ENCODE measurements around the gene SLC36A3.
A peak's percentile ranks its signal among the peaks of the same experiment; 100 is the strongest.

SLC36A3 gene

GRCh38 chr5:151295138-151295537 is 8.4 kb downstream of the SLC36A3 start:
- no peaks in the 10 kb centered on the region for H3K9me3 ChIP-seq (ENCODE audit: control insufficient read depth, insufficient read depth, low read length)
- no peak overlapping the region for H3K27ac ChIP-seq (ENCODE audit: low read depth, low read length)
- H3K4me2 ChIP-seq (ENCODE audit: low read length), result no peak overlapping the region
- no peaks in the 10 kb centered on the region for H3K9me2 ChIP-seq (replicated peaks; ENCODE audit: control insufficient read depth, low read length)
- no peak for TF ChIP-seq EZH2phosphoT487 (IDR thresholded peaks at IDR 0.05; ENCODE audit: borderline replicate concordance, low read length)
- TF ChIP-seq, protein P1, sequence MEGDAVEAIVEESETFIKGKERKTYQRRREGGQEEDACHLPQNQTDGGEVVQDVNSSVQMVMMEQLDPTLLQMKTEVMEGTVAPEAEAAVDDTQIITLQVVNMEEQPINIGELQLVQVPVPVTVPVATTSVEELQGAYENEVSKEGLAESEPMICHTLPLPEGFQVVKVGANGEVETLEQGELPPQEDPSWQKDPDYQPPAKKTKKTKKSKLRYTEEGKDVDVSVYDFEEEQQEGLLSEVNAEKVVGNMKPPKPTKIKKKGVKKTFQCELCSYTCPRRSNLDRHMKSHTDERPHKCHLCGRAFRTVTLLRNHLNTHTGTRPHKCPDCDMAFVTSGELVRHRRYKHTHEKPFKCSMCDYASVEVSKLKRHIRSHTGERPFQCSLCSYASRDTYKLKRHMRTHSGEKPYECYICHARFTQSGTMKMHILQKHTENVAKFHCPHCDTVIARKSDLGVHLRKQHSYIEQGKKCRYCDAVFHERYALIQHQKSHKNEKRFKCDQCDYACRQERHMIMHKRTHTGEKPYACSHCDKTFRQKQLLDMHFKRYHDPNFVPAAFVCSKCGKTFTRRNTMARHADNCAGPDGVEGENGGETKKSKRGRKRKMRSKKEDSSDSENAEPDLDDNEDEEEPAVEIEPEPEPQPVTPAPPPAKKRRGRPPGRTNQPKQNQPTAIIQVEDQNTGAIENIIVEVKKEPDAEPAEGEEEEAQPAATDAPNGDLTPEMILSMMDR (IDR thresholded peaks at IDR 0.05; ENCODE audit: low read depth, low read length, poor library complexity, severe bottlenecking), result no peak
- no peaks in the 10 kb centered on the region for H4K20me1 ChIP-seq (ENCODE audit: control insufficient read depth, insufficient read depth, low read depth, low read length)
- H3K4me3 ChIP-seq (ENCODE audit: low read length), result no peak overlapping the region
- no peaks in the 10 kb centered on the region for H3K79me2 ChIP-seq (ENCODE audit: control insufficient read depth, low read length)
- no peaks in the 10 kb centered on the region for H3F3A ChIP-seq (ENCODE audit: control insufficient read depth, insufficient read depth)
- H3K36me3 ChIP-seq (ENCODE audit: control insufficient read depth, low read length), result no peaks in the 10 kb centered on the region
- peaks cover 13% of the 10 kb centered on the region for H3K27me3 ChIP-seq (ENCODE audit: control insufficient read depth, low read length)
- H3K4me1 ChIP-seq (ENCODE audit: control insufficient read depth, low read length), result no peaks in the 10 kb centered on the region

DNA sequence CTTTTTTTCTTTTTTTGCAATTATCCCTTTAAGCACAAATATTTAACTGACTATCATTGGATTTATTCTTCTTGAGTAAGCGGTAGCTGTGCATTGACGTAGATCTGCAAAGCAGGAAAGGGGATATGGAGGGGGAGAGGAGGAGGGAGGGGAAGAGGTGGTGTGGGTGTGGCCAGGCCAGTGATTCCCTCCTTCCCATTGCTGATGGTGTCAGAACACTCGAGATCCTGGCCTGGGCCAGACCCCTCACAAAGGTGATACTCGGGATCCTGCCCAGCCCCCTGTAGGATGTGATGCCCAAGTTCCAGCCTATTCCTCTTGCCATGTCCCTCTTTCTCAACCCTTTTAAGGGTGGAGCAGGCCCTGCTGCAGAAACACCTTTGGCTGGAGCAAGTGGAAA is 9.9 kb downstream of the SLC36A3 start:
- Histone ChIP-seq H3K4me1 (ENCODE audit: control insufficient read depth, low read length) (no peaks in the 10 kb centered on the region), H3K4me3 (ENCODE audit: low read length) (no peak overlapping the region), H3F3A (ENCODE audit: control insufficient read depth, insufficient read depth) (no peaks in the 10 kb centered on the region), H3K9me3 (ENCODE audit: control insufficient read depth, insufficient read depth, low read length) (no peaks in the 10 kb centered on the region), H4K20me1 (ENCODE audit: control insufficient read depth, insufficient read depth, low read depth, low read length) (no peaks in the 10 kb centered on the region), H3K36me3 (ENCODE audit: control insufficient read depth, low read length) (no peaks in the 10 kb centered on the region), H3K9me2 (replicated peaks; ENCODE audit: control insufficient read depth, low read length) (no peaks in the 10 kb centered on the region), H3K4me2 (ENCODE audit: low read length) (no peak overlapping the region), H3K27ac (ENCODE audit: low read depth, low read length) (no peak overlapping the region), H3K27me3 (ENCODE audit: control insufficient read depth, low read length) (peaks cover 8% of the 10 kb centered on the region; the same call in 1 of the 2 replicates), H3K79me2 (ENCODE audit: control insufficient read depth, low read length) (no peaks in the 10 kb centered on the region)
- no peak for TF ChIP-seq EZH2phosphoT487 (IDR thresholded peaks at IDR 0.05; ENCODE audit: borderline replicate concordance, low read length)
- TF ChIP-seq, protein P1 (IDR thresholded peaks at IDR 0.05; ENCODE audit: low read depth, low read length, poor library complexity, severe bottlenecking), result no peak

DNA sequence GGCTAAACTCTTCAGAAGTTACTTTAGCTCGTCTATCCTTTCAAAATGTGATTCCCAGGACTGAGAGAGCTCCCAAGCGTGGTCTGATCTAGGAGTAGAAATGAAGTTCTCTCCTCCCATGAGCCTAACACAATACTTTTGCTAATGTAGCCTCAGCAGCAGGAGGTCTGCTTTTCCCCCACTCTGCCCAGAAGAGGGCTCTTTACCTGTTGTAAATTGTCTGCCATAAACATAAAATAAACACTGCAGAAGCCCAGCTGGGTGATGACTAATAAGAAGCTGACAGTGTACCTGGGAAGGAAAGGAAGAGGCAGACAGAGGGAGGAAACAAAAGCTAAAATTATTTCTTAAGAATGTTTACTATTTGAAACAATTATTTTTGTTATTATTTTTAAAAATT is 15.4 kb downstream of the SLC36A3 start:
- TF ChIP-seq, protein P1 (IDR thresholded peaks at IDR 0.05; ENCODE audit: low read depth, low read length, poor library complexity, severe bottlenecking), result peak; percentile 45
- TF ChIP-seq EZH2phosphoT487 (IDR thresholded peaks at IDR 0.05; ENCODE audit: borderline replicate concordance, low read length), result no peak
- no peaks in the 10 kb centered on the region for H3F3A ChIP-seq (ENCODE audit: control insufficient read depth, insufficient read depth)
- no peaks in the 10 kb centered on the region for H3K9me3 ChIP-seq (ENCODE audit: control insufficient read depth, insufficient read depth, low read length)
- no peaks in the 10 kb centered on the region for H3K36me3 ChIP-seq (ENCODE audit: control insufficient read depth, low read length)
- no peaks in the 10 kb centered on the region for H3K9me2 ChIP-seq (replicated peaks; ENCODE audit: control insufficient read depth, low read length)
- H3K4me2 ChIP-seq (ENCODE audit: low read length), result no peak overlapping the region
- H3K4me1 ChIP-seq (ENCODE audit: control insufficient read depth, low read length), result no peaks in the 10 kb centered on the region
- H4K20me1 ChIP-seq (ENCODE audit: control insufficient read depth, insufficient read depth, low read depth, low read length), result no peaks in the 10 kb centered on the region
- no peaks in the 10 kb centered on the region for H3K79me2 ChIP-seq (ENCODE audit: control insufficient read depth, low read length)
- H3K27me3 ChIP-seq (ENCODE audit: control insufficient read depth, low read length), result no peaks in the 10 kb centered on the region
- no peak overlapping the region for H3K4me3 ChIP-seq (ENCODE audit: low read length)
- no peak overlapping the region for H3K27ac ChIP-seq (ENCODE audit: low read depth, low read length)

DNA sequence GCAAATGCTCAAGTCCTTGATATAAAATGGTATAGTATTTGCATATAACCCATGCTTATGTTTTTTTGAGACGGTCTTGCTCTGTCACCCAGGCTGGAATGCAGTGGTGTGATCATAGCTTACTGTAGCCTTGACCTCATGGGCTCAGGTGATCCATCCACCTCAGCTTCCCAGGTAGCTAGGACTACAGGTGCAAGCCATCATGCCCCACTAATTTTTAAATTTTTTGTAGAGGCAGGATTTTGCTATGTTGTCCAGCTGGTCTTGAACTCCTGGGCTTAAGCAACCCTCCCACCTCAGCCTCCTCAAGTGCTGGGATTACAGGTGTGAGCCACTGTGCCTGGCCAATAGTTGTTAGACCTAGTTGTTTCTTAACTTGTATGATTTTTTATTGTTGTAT is 17.3 kb downstream of the SLC36A3 start:
- Histone ChIP-seq H3K36me3 (ENCODE audit: control insufficient read depth, low read length) (no peaks in the 10 kb centered on the region), H3K4me1 (ENCODE audit: control insufficient read depth, low read length) (no peaks in the 10 kb centered on the region), H3K27ac (ENCODE audit: low read depth, low read length) (no peak overlapping the region), H4K20me1 (ENCODE audit: control insufficient read depth, insufficient read depth, low read depth, low read length) (no peaks in the 10 kb centered on the region), H3K27me3 (ENCODE audit: control insufficient read depth, low read length) (no peaks in the 10 kb centered on the region), H3F3A (ENCODE audit: control insufficient read depth, insufficient read depth) (no peaks in the 10 kb centered on the region), H3K4me2 (ENCODE audit: low read length) (no peak overlapping the region), H3K9me3 (ENCODE audit: control insufficient read depth, insufficient read depth, low read length) (no peaks in the 10 kb centered on the region), H3K4me3 (ENCODE audit: low read length) (no peak overlapping the region), H3K9me2 (replicated peaks; ENCODE audit: control insufficient read depth, low read length) (no peaks in the 10 kb centered on the region), H3K79me2 (ENCODE audit: control insufficient read depth, low read length) (no peaks in the 10 kb centered on the region)
- TF ChIP-seq, protein P1 (IDR thresholded peaks at IDR 0.05; ENCODE audit: low read depth, low read length, poor library complexity, severe bottlenecking), result no peak
- TF ChIP-seq EZH2phosphoT487 (IDR thresholded peaks at IDR 0.05; ENCODE audit: borderline replicate concordance, low read length), result no peak
